Mesothelial cell of epicardium (in vitro differentiated cells): ENCODE measurements around the gene RNF213. TPM values are rescaled to one million over a fixed set of nuclear protein-coding genes. Genes with fewer than 3 reads are reported as not detected.

Source experiments
- DNase-seq, 2 experiments: peaks; one replicate each; pipeline ENCODE4 v3.0.0; 2021; ENCODE audit warnings: low spot score in 2 of 2; ENCODE audit not compliant: unreplicated experiment in 2 of 2
- H3K27ac Mint-ChIP-seq: 2 replicates; pipeline ENCODE4 v1.8.0; 2021; ENCODE audit warnings: mixed read lengths
- H3K27me3 Mint-ChIP-seq: 2 replicates; pipeline ENCODE4 v1.8.0; 2021; ENCODE audit warnings: low read depth, mixed read lengths
- H3K36me3 Mint-ChIP-seq: 2 replicates; pipeline ENCODE4 v1.8.0; 2021; ENCODE audit warnings: mixed read lengths
- H3K4me1 Mint-ChIP-seq: 2 replicates; pipeline ENCODE4 v1.8.0; 2021; ENCODE audit warnings: mixed read lengths
- H3K4me3 Mint-ChIP-seq: 2 replicates; pipeline ENCODE4 v1.8.0; 2021; ENCODE audit warnings: mild to moderate bottlenecking, moderate library complexity, mixed read lengths
- H3K9me3 Mint-ChIP-seq: 2 replicates; pipeline ENCODE4 v1.8.0; 2021; ENCODE audit warnings: mixed read lengths
- total RNA-seq: library from RNA; stranded (reverse); gene quantifications from 3 replicates; pipeline ENCODE4 v1.2.1, GENCODE V29; 2021
- TF ChIP-seq, protein P1 (sequence below): fragments of 200-600 bp; sonication (generic); IDR thresholded peaks from one replicate; pipeline ENCODE4 v1.5.0; 2021; ENCODE audit warnings: antibody characterized with exemption; ENCODE audit not compliant: unreplicated experiment

The RNF213 gene
- total RNA-seq, 1 donor from 2014 or later: 76.7 TPM

DNA sequence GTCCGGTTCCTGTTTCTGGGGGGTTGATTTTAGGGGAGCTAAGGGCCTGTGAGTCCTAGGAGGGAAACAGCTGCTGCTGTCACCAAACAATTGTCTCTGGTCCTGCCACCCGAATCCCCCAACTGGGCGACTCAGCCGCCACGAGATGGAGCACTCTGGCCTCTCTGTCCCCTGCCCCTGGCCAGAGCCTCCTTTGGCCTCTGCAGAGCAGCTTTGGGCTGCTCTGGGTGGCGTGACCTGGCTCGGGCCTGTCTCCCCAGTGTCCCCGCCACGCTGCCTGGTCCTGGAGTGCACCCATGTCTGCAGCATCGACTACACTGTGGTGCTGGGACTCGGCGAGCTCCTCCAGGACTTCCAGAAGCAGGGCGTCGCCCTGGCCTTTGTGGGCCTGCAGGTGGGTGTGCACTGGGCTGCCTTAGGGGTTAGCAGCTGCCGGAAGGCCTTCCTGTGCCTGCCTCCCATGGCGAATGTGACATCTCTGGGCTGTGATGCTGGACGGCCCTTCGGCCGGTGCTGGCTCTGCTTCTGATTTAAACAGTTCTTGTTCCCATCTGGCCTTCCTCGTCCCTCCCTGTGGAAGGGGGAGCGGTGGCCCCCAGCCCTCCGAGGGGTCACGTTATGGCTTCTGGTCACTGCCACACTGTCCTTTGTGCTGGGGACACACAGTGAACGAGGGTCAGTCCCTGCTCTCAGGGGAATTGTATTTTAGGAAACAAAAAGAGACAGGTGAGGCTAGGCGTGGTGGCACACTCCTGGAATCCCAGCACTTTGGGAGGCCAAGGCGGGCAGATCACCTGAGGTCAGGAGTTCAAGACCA, 11.6 kb upstream of the RNF213 start:
- Mint-ChIP-seq H3K4me3 (no peak overlapping the region), H3K27me3 (no peaks in the 10 kb centered on the region), H3K4me1 (no peaks in the 10 kb centered on the region), H3K36me3 (peaks cover 18% of the 10 kb centered on the region), H3K9me3 (no peaks in the 10 kb centered on the region), H3K27ac (no peak overlapping the region)
- no peak for DNase-seq
- TF ChIP-seq, protein P1, sequence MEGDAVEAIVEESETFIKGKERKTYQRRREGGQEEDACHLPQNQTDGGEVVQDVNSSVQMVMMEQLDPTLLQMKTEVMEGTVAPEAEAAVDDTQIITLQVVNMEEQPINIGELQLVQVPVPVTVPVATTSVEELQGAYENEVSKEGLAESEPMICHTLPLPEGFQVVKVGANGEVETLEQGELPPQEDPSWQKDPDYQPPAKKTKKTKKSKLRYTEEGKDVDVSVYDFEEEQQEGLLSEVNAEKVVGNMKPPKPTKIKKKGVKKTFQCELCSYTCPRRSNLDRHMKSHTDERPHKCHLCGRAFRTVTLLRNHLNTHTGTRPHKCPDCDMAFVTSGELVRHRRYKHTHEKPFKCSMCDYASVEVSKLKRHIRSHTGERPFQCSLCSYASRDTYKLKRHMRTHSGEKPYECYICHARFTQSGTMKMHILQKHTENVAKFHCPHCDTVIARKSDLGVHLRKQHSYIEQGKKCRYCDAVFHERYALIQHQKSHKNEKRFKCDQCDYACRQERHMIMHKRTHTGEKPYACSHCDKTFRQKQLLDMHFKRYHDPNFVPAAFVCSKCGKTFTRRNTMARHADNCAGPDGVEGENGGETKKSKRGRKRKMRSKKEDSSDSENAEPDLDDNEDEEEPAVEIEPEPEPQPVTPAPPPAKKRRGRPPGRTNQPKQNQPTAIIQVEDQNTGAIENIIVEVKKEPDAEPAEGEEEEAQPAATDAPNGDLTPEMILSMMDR: no peak

DNA sequence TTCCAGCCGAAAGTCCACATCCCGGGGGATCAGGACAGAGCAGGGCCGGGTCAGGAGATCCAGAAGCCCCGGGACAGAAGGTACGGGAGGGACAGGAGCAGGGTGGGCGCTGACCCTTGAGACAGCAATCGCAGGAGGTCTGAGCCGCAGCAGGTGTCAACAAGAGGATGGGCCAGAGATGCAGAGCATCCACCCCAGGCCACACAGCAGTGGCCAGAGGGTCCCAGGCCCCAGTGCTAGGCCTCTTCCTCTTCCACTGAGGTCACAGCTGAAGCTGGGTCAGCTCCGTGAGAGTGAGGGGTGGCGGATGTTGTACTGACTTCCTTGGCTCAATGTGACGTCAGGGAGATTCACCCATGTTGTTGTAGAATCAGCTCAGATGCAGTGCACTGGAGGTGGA, 8.7 kb upstream of the RNF213 start:
- H3K4me3 Mint-ChIP-seq: no peak overlapping the region
- H3K27me3 Mint-ChIP-seq: no peaks in the 10 kb centered on the region
- no peaks in the 10 kb centered on the region for H3K9me3 Mint-ChIP-seq
- TF ChIP-seq, protein P1: no peak
- no peak for DNase-seq
- peaks cover 8% of the 10 kb centered on the region for H3K36me3 Mint-ChIP-seq
- H3K27ac Mint-ChIP-seq: no peak overlapping the region
- H3K4me1 Mint-ChIP-seq: peaks cover 9% of the 10 kb centered on the region

DNA sequence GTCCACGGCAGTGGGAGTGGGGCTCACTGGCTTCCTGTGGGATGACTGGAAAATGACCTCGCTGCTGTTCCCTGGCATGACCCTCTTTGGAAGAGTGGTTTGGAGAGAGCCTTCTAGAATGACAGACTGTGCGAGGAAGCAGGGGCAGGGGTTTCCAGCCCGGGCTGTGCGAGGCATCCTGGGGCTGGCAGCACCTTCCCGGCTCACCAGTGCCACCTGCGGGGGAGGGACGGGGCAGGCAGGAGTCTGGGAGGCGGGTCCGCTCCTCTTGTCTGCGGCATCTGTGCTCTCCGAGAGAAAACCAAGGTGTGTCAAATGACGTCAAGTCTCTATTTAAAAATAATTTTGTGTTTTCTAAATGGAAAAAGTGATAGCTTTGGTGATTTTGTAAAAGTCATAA, 7.8 kb upstream of the RNF213 start:
- Mint-ChIP-seq H3K9me3 (no peaks in the 10 kb centered on the region), H3K4me3 (no peak overlapping the region), H3K4me1 (peaks cover 9% of the 10 kb centered on the region), H3K36me3 (peaks cover 8% of the 10 kb centered on the region), H3K27ac (no peak overlapping the region), H3K27me3 (no peaks in the 10 kb centered on the region)
- DNase-seq: no peak
- TF ChIP-seq, protein P1: no peak

DNA sequence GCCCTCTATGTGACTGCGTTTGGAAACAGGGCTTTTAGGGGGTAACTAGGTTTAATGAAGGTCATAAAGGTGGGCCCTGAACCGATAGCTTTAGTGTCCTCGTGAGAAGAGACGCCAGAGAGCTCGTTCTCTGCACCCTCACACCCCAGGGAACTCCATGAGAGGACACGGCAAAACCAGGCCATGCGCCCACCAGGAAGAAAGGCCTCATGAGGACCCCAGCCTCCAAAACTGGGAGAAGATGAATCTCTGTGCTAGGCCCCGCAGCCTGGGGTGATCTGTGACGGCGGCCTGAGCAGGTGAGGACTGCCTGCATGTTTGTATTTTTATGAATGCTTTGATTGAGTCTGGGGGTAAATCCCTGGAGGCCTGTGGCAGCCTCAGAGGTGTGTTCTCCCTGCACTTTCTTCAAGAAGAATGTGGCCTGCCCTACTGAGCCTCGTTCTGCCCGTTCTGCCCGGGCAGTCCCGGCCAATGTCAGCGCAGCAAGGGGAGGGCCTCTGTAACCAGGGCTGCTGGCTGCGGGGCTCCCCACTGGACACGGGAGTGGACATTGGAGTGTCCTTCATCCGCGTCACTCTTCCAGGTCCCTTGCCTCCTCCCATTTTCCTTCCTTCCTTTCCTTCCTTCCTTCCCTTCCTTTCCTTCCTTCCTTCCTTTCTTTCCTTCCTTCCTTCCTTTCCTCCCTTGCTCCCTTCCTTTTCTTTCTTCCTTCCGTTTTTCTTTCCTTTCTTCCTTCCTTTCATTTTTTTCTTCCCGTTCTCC, 6.8 kb upstream of the RNF213 start:
- no peaks in the 10 kb centered on the region for H3K27me3 Mint-ChIP-seq
- peaks cover 8% of the 10 kb centered on the region for H3K36me3 Mint-ChIP-seq
- no peak for DNase-seq
- peak overlapping the region; percentile 81 for H3K27ac Mint-ChIP-seq
- H3K4me1 Mint-ChIP-seq: peaks cover 9% of the 10 kb centered on the region
- H3K9me3 Mint-ChIP-seq: no peaks in the 10 kb centered on the region
- TF ChIP-seq, protein P1: no peak
- no peak overlapping the region for H3K4me3 Mint-ChIP-seq

DNA sequence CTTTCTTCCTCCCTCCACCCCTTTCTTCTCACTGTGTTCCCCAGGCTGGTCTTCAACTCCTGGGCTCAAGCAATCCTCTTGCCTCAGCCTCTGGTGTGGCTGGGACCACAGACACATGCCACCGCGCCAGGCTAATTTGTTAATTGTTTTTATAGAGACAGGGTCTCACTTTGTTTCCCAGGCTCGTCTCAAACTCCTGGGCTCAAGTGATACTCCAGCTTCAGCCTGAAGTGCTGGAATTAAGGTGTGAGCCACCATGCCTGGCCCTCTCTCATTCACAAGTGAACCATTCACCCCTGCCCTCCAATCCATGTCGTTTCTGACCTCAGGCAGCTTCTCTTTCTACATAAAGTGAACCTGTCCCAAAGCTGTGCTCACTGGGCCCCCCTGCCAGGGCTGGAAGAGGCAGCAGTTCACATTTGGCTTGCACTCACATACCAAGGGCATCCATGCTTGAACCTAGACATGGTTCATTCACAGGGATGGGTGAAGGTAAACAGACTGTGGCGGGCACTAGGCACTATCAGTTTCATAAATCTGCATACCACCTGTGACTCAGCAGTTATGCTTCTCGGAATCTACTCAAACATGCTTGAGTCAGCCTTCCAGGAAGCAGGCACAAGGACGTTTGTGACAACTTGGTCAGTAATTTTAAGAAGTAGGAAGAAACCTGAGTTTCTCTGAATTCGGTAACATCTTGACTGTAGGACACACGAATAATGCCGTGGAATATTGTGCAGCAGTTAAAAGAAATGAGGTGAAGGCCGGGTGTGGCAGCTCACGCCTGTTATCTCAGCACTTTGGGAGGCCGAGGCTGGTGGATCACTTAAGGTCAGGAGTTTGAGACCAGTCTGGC, 6.0 kb upstream of the RNF213 start:
- TF ChIP-seq, protein P1: no peak
- no peaks in the 10 kb centered on the region for H3K27me3 Mint-ChIP-seq
- H3K9me3 Mint-ChIP-seq: no peaks in the 10 kb centered on the region
- peaks cover 8% of the 10 kb centered on the region for H3K36me3 Mint-ChIP-seq
- H3K27ac Mint-ChIP-seq: peak overlapping the region; percentile 81
- no peak overlapping the region for H3K4me3 Mint-ChIP-seq
- peaks cover 9% of the 10 kb centered on the region for H3K4me1 Mint-ChIP-seq
- no peak for DNase-seq
